Measurements from ENCODE around the gene EPS8L1. TPM values are rescaled to one million over a fixed set of nuclear protein-coding genes. Genes with fewer than 3 reads are reported as not detected.

The EPS8L1 gene
- total RNA-seq, 2 donors from 2014 or later: 22.1 to 23.3 TPM

GRCh38 chr19:55109527-55110291, 34.0 kb downstream of the EPS8L1 start:
- H3K4me3 ChIP-seq: no peak overlapping the region
- WGBS, 2 donors: 80 to 96% methylated on average over 5 to 20 of the region's 20 CpGs
- DNase-seq (no peak), ATAC-seq (no peak)
- intact Hi-C loops (cut with DNase I): no loop called here
- no peaks in the 10 kb centered on the region for H3K27me3 ChIP-seq
- H3K36me3 ChIP-seq (replicated peaks in 1 of 2; ENCODE audit: insufficient read depth in 1 of 2, low read depth in 2 of 2): no peaks in the 10 kb centered on the region
- peaks cover 20% of the 10 kb centered on the region for H3K4me1 ChIP-seq
- no peak overlapping the region for H3K27ac ChIP-seq
- TF ChIP-seq POLR2A (IDR thresholded peaks at IDR 0.05) (no peak), CTCF (IDR thresholded peaks at IDR 0.05) (no peak)
- H3K9me3 ChIP-seq: no peaks in the 10 kb centered on the region

DNA sequence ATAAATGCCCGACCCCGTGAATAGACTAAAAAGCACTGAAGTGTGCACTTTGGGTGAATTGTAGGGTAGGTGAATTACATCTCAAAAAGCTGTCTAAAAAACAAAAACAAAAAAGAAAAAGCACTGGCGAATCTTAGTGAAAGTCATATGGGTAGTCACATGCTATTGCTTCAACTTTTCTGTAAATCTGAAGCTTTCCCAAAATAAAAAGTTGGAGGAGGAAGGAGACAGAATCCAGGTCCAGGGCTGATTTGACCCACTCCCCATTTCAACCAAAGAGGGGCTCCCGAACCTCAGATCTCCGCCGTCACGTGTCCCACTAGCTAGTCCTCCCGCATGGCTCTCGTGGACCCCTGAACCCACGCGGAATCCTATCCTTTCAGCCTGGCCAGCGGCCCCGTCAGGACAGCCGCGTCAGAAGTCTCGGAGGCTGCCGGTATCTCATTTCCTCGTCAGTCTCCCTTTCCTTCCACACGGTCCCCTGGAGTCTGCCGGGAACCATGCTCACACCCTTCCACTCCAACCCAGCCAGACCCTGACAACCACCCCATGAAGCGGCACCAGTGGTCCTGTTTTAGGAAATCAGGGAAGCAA, 35.7 kb downstream of the EPS8L1 start:
- Histone ChIP-seq H3K36me3 (replicated peaks in 1 of 2; ENCODE audit: insufficient read depth in 1 of 2, low read depth in 2 of 2) (no peaks in the 10 kb centered on the region), H3K27me3 (no peaks in the 10 kb centered on the region), H3K4me1 (peaks cover 36% of the 10 kb centered on the region), H3K27ac (no peak overlapping the region), H3K9me3 (no peaks in the 10 kb centered on the region), H3K4me3 (no peak overlapping the region)
- TF ChIP-seq CTCF (IDR thresholded peaks at IDR 0.05) (no peak), POLR2A (IDR thresholded peaks at IDR 0.05) (no peak)
- WGBS, 2 donors: 80 to 83% methylated on average over 20 to 21 of the region's 21 CpGs
- intact Hi-C loops (cut with DNase I): no loop called here
- no peak for DNase-seq
- no peak for ATAC-seq

- Histone ChIP-seq H3K4me1 (peaks cover 42% of the 10 kb centered on the region), H3K36me3 (replicated peaks in 1 of 2; ENCODE audit: insufficient read depth in 1 of 2, low read depth in 2 of 2) (no peaks in the 10 kb centered on the region), H3K27me3 (no peaks in the 10 kb centered on the region), H3K9me3 (no peaks in the 10 kb centered on the region), H3K27ac (peak overlapping the region in 2 of 4 donors; percentile 67 to 71), H3K4me3 (no peak overlapping the region)
- WGBS, 2 donors: 91 to 100% methylated on average over 1 to 23 of the region's 25 CpGs
- DNase-seq (peak in 1 of 4 donors; percentile 8), ATAC-seq (no peak)
- intact Hi-C loops (cut with DNase I): no loop called here
- no peak for TF ChIP-seq CTCF (IDR thresholded peaks at IDR 0.05)
- TF ChIP-seq POLR2A (IDR thresholded peaks at IDR 0.05): no peak
Measured at GRCh38 chr19:55112246-55112776, 36.6 kb downstream of the EPS8L1 start.

DNA sequence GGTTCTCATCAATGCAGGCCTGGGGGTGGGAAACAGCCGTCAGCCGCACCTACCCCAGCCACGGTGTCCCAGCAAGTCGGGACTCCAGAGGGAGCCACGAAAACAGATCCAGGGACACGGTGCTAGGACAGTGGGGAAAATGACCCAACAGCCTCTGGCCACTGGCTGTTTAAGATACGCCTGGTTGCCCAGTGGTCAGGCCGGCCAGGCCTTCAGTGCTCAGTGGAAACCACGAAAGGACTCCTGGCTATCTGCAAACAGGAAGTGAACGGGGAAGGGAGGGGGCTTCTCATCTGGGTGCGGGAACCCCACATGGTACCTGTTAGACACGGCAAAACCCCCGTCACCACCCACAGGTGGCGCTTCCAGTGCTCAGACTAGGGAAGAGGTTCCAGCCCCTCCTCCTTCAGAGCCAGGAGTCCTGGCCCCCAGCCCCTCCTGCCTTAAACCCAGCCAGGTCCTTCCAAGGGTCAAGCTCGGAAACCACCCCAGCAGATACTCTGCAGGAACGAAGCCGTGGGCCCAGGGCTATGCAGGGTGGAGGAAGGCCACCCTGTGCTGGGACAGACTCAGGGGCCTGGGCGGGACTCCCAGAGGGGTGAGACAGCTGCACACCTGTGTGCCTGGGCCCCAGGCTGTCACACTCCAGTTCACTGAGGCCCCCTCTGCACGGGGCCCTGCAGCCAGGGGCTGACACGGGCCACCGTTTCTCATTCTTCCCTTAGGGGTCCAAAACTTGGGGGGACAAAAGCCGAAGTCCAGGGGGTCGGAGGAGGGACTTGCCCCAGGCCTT, 37.3 kb downstream of the EPS8L1 start:
- no peak for TF ChIP-seq CTCF (IDR thresholded peaks at IDR 0.05)
- no peak for TF ChIP-seq POLR2A (IDR thresholded peaks at IDR 0.05)
- no peak overlapping the region for H3K4me3 ChIP-seq
- no peaks in the 10 kb centered on the region for H3K27me3 ChIP-seq
- DNase-seq (no peak), ATAC-seq (no peak)
- intact Hi-C loops (cut with DNase I): no loop called here
- no peaks in the 10 kb centered on the region for H3K36me3 ChIP-seq (replicated peaks in 1 of 2; ENCODE audit: insufficient read depth in 1 of 2, low read depth in 2 of 2)
- H3K9me3 ChIP-seq: no peaks in the 10 kb centered on the region
- WGBS, 2 donors: 58 to 75% methylated on average over 8 to 18 of the region's 23 CpGs
- peaks cover 42% of the 10 kb centered on the region for H3K4me1 ChIP-seq
- H3K27ac ChIP-seq: peak overlapping the region in 3 of 4 donors; percentile 34 to 71 (median 67)

All from body of pancreas (tissue), 4 donors.